T-helper 2 cell treated with Interferon-gamma antibody and Interleukin-4, amounts not matched to agents 100 ng/mL and 5 ng/mL, for 36 hours (primary cell): ENCODE measurements around the gene GPS1. TPM values are rescaled to one million over a fixed set of nuclear protein-coding genes. Genes with fewer than 3 reads are reported as not detected.

ENCODE experiments used
- intact Hi-C: fragments of 100-400 bp; cut with micrococcal nuclease; formaldehyde crosslinking; loops from one replicate; pipeline ENCODE4 v1.15.1; 2023
- total RNA-seq: library from RNA; stranded (reverse); gene quantifications from 2 replicates; pipeline ENCODE4 v1.2.3, GENCODE V29; 2022

Gene GPS1
- total RNA-seq, 1 donor from 2014 or later = 86.4 TPM

DNA sequence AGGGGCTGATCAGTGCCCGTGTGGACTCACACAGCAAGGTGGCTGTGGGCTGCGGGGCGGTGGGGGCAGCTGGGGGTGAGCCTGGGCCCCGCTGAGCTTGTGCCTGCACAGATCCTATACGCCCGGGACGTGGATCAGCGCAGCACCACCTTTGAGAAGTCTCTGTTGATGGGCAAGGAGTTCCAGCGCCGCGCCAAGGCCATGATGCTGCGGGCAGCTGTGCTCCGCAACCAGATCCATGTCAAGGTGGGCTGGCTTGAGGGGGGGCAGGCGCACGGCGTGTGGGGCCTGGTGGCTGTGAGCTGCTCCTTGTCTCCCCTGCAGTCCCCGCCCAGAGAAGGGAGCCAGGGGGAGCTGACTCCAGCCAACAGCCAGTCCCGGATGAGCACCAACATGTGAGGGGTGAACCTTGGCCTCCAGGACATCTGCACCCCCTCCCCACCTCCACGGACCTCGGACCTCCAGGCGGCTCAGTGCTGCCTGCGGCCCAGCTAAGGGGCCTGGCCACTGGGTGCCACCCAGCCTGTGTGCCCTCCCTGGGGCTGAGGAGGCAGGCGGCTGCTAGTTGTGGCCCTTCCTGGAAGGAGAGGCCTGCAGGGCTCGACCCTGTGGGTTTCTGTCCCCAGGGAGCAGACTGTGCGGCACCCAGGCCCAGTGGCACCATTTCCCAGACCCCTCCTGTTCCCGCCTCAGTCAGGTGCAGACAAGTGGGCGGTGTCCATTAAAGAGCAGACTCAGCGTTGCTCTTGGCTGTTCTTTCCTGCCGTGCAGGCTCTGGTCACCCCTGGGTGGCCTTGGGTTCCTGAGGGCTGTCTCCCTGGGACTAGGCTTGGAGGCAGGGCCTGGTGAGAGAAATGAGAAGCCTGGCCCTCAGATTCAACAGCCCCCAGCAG is 5.3 kb downstream of the GPS1 start:
- intact Hi-C loops = no loop called here

DNA sequence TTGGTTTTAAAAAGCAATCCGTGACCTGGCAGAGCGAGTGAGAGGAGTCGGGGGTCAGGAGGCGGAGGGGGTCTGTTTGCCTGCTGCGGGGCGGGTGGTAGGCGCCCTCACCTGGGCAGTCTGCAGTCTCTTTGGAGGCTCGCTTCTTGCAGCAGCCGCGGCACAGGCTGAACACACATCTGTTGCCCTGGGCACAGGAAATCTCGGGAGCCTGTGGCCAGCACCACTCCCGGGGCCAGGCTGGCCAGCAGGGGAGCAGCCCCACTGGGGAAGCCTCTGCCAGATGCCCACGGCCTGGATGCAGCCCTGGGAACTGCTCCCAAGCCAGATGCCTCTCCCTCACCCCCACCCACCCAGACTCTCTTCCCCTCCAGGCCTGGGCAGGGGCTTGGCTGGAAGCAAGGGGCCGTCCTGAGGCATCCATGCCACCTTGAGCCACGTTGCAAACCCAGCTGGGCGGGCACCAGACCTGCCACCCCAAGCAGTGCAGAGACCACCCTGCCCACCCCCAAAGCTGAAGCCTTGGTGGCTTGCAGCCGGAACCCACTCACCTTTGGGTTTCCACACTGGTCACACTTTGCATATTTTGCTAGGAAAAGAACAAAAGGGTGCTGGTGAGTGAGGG is 6.6 kb downstream of the GPS1 start:
- intact Hi-C loops = no loop called here

- intact Hi-C loops = no loop called here
These were observed 7.2 kb downstream of the GPS1 start for GRCh38 chr17:82058855-82059249.

- intact Hi-C loops = no loop called here
These were observed 7.7 kb downstream of the GPS1 start for GRCh38 chr17:82059272-82060000.

DNA sequence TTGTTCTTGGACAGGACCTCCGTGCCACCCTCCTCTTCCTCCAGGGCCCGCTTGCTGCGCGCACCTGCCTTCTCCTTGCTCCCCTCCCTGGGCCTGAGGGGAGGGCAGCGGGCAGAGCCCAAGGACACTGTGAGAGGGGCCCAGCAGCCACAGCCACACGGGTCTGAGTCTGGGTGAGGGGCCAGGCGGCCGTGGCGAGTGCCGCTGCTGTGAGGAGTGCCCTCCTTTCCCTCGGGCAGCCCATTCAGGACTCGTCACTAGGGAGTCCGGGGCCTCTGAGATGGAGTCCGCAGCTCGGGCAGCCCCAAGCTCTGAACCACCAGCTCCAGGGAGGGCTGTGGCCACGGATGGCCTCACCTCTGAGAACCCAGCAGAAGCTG is 8.3 kb downstream of the GPS1 start:
- intact Hi-C loops = no loop called here

DNA sequence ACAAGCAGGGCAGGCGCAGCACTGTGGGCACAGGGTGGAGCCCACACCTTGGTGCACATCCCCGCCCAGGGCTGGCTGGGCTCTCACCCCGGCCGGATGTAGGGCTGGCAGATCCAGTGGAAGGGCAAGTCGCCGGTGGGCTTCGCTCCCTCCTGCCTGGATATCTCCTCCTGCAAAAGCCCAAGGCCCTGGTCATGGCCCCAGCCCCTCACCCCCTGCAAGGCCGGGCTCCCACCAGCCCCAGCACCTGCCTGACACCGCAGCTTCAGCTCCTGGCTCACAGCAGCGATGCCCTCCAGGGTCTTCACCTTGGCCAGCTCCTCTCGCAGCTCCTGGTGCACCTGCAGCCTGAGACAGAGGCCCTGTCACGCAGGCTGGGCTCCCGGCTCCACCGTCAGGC is 8.9 kb downstream of the GPS1 start:
- intact Hi-C loops = no loop called here

- intact Hi-C loops = no loop called here
These were observed 9.6 kb downstream of the GPS1 start for GRCh38 chr17:82061047-82061925.

- intact Hi-C loops = no loop called here
These were observed 10.6 kb downstream of the GPS1 start for GRCh38 chr17:82062076-82062983.

- intact Hi-C loops = no loop called here
These were observed 11.3 kb downstream of the GPS1 start for GRCh38 chr17:82062984-82063368.

GRCh38 chr17:82063424-82064415 is 12.0 kb downstream of the GPS1 start:
- intact Hi-C loops = no loop called here

DNA sequence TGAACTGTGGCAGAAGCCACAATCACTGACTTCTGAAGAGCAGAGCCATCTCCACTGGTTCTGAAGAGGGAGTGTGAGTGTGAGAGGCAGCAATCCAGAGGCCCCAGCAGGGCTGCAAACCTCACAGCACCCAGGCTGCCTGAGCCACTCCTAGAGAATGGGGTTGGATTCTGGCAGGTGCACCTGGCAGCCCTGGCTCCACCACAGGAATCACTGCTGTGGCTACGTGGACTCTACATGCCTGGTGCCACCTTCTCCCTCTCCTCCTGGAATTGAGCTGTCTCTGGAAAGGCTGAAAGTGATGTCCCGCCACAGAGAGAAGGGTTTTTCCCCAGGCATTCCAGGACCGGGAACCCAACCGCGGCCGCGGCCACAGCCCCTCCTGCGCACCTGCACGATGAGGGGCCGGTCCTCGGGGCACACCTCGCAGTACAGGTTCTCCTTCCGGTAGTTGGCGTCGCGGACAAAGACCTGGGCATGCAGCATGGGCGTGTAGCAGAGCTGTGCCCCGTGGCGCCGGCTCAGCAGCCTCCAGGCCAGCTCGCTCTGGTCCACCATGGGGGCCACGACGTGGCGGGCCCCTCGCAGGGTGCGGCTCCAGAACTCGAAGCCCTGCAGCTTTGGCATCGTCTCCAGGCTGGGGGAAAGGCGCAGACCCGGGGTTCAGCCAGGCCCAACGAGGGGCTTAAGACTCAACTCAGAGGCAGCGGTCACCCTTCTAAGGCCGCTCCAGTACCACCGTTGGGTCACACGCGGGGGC is 12.9 kb downstream of the GPS1 start:
- intact Hi-C loops = no loop called here

GRCh38 chr17:82065193-82065637 is 13.5 kb downstream of the GPS1 start:
- intact Hi-C loops = no loop called here

DNA sequence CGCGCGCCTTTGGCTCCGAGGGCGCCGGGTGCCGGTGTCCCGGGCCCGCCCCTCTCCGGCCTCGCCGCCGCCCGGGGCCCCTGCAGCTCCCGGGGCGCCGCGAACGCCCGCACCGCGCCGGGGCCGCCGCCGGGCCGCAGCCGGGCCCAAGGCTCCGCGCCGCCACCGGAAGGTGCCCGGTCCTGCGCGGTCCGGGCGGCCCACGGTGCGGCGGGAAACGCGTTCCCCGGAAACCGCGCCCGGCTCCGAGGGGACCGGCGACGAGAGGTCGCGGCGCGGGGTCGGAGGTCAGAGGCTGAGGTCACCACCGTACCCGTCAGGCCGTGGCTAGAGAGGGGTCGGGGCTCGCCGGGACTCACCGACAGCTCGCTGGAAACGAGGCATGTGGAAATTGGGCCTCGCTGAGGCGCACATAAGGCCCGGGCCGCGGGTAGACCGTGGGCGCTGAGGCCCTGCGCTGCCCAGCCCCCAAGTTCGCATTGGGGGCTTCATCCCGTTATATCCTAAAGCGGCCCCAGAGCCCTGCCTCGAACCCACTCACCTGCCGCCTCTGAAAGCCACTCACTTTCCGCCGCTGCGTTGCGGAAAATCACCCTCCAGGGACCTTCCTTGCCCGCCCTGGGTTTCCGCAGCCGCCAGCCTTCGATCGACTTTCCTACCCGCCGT is 14.1 kb downstream of the GPS1 start, which contains the start of gene DUS1L:
DUS1L (minus strand) TSS at position 167 of the 666 bp plus-strand sequence. CDS start 745 bp downstream, outside the sequence.
- intact Hi-C loops = no loop called here

DNA sequence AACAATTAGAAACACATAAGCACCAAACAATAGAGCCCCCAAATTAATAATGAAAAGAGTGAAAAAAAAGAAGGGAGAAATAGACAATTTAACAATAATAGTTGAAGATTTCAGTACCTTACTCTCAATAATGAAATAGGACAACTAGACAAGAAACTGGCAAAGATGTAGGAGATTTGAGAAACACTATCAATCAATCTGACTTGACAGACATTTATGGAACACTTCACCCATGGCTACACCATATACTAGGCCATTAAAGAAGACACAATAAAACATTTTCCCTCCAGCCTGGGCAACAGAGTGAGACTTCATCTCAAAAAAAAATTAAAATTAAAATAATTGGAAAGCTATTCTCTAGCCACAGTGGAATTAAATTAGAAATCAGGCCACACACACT is 18.9 kb downstream of the GPS1 start:
- intact Hi-C loops = no loop called here

GRCh38 chr17:82072827-82073226 is 21.1 kb downstream of the GPS1 start:
- intact Hi-C loops = no loop called here

DNA sequence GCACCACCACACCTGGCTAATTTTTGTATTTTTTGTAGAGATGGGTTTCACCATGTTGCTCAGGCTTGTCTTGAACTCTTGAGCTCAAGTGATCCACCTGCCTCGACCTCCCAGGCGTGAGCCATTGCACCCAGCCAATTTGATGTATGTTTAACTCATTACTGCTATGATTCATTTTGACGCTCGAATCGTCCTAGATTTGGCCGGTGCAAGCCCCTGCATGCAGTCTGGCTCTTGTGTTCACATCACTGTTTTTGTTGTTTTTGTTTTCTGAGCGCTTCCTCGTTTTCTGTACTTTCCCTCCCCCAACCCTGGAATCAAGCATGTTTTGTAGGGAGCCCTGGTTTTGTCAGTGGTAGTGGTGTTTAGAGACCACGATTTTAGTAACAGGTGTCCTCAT is 21.7 kb downstream of the GPS1 start:
- intact Hi-C loops = no loop called here

DNA sequence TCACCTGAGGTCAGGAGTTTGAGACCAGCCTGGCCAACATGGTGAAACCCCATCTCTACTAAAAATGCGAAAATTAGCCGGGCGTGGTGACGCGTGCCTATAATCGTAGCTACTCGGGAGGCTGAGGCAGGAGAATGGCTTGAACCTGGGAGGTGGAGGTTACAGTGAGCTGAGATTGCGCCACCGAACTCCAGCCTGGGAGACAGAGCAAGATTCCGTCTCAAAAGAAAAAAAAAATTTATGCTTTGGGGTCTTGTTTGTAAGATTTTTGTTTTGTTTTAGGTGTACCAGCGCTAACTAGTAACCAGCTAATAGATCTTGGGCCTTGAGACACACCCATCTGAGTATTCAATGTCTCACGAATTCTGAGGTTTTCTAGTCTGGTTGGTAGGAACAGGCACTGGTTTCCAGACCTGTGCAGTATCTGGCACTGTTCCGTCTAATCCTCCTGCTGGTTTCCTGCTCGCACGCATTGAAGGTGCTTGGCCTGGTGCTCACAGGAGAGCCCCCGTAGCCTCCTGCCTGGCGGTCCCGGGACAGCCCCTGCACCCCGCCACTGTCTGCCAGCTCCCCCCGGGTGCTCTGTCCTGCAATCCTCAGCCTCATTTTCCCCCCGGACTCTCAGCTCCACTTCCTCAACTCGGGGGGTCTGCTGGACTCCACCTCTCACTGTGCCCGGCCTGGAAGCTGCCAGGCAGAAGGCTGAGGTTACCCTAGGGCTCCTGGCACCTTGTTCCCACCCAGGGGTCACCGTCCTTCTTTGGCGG is 24.5 kb downstream of the GPS1 start:
- intact Hi-C loops = no loop called here
